ENCODE results near the gene STK38L.

The STK38L gene

DNA sequence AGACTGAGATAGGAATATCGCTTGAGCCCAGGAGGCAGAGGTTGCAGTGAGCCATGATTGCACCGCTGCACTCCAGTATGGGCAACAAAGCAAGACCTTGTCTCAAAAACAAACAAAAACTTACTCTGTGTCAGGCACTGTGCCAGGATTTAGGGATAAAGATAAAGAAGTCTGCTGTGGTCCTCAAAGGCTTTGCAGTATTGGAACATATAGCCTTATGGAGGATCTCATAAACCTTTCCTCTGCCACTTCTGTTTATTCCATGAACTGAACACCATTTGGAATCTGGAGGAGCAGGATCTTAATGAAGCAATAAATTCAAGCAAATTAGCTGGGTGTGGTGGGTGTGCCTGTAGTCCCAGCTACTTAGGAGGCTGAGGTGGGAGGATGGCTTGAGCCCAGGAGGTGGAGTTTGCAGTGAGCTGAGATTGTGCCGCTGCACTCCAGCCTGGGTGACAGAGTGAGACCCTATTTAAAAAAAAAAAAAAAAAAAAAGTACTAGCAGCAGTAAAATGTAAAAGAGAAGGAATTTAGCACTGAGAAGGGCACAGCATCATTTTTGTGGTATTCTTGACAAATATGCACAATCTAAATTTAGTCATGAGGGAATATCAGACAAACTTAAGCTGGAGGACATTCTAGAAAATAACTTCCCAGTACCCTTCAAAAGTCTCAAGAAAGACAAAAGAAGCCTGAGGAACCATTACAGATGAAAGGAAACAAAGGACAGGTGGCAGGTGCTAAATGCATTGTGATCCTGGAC, 115.7 kb downstream of the STK38L start:
- DNase-seq, result no peak

DNA sequence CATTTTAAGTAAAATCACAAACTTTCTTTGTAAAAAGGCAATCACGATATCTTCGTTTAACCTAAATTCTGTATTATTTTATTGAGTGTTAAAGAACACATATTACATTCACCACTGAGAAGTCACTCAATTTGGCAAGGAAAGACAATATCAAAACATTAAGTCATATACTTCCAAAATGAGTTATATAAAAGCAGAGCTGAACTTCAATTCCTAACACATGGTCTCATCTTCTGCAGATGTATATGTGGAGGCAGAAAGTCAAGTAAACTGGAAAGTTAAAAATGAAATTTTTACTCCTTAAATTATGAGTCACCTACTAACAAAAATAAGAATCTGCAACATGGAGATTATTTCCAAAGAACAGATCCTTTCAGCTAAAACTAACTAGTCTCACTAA, 117.3 kb downstream of the STK38L start:
- DNase-seq, result no peak

DNA sequence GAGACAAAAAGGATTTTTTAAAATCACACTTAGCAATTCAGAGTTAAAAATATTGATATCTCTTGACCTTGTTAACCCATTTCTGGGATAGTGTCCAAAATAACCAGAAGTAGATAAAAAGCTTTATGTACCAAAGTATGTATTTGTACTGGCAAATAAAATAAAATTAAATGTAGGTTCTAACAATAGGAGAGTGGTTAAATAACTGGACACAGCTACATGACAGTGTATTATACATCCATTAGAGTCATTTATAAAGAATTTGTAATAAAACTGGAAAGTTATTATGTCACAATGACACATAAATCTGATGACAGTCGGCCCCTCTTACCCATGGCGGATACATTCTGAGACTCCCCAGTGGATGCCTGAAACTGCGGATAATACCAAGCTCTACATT, 122.5 kb downstream of the STK38L start:
- DNase-seq, result no peak

DNA sequence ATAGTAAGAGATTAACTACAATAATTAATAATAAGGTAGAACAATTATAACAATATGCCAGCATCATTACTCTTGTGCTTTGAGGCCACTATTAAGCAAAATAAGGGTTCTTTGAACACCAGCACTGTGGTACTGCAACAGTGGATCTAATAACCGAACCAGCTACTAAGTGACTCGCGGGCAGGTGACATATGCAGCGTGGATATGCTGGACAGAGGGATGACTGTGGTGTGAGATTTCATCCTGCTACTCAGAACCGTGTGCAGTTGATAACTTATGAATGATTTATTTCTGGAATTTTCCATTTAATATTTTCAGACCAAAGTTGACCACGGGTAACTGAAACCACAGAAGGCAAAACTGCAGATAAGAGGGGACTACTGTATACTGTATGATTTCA, 123.0 kb downstream of the STK38L start:
- peak; percentile 24 for DNase-seq
